A204.1 (cell line): Measurements from ENCODE around the gene DCLK2.
"Not testable (repeated sequence)": the region's sequence is repeated elsewhere in the genome, so short reads cannot be mapped to it uniquely, and the experiment has no call there.

Source experiments
- FAIRE-seq: peaks from 2 replicates; lab custom pipeline; 2012; peaks lifted over from hg19 to GRCh38; lab: Jason Lieb, UNC

Gene DCLK2

GRCh38 chr4:150155391-150155790, 77.1 kb downstream of the DCLK2 start:
- no peak for FAIRE-seq

GRCh38 chr4:150156543-150156942, 78.3 kb downstream of the DCLK2 start:
- FAIRE-seq: no peak

- FAIRE-seq: no peak
Observed at GRCh38 chr4:150158041-150158440, 79.8 kb downstream of the DCLK2 start.

- FAIRE-seq: no peak
Observed at GRCh38 chr4:150160473-150160872, 82.2 kb downstream of the DCLK2 start.

- no peak for FAIRE-seq
Observed at GRCh38 chr4:150161109-150161508, 82.9 kb downstream of the DCLK2 start.

- FAIRE-seq: not testable (repeated sequence)
Observed at GRCh38 chr4:150162020-150162419, 83.8 kb downstream of the DCLK2 start.

GRCh38 chr4:150164055-150164454, 85.8 kb downstream of the DCLK2 start:
- no peak for FAIRE-seq

- no peak for FAIRE-seq
Observed at GRCh38 chr4:150164956-150165629, 86.8 kb downstream of the DCLK2 start.

- no peak for FAIRE-seq
Observed at GRCh38 chr4:150167054-150167453, 88.8 kb downstream of the DCLK2 start.

GRCh38 chr4:150173432-150173861, 95.2 kb downstream of the DCLK2 start:
- FAIRE-seq: no peak

- no peak for FAIRE-seq
Observed at GRCh38 chr4:150173982-150174398, 95.7 kb downstream of the DCLK2 start.

GRCh38 chr4:150176547-150176946, 98.3 kb downstream of the DCLK2 start:
- no peak for FAIRE-seq

GRCh38 chr4:150178161-150178560, 99.9 kb downstream of the DCLK2 start:
- no peak for FAIRE-seq

GRCh38 chr4:150181536-150181935, 103.3 kb downstream of the DCLK2 start:
- FAIRE-seq: no peak

- no peak for FAIRE-seq
Observed at GRCh38 chr4:150182794-150183193, 104.5 kb downstream of the DCLK2 start.

GRCh38 chr4:150185033-150185432, 106.8 kb downstream of the DCLK2 start:
- not testable (repeated sequence) for FAIRE-seq

GRCh38 chr4:150192986-150193385, 114.7 kb downstream of the DCLK2 start:
- no peak for FAIRE-seq

- FAIRE-seq: not testable (repeated sequence)
Observed at GRCh38 chr4:150197256-150197655, 119.0 kb downstream of the DCLK2 start.

GRCh38 chr4:150199056-150199455, 120.8 kb downstream of the DCLK2 start:
- FAIRE-seq: no peak

- FAIRE-seq: no peak
Observed at GRCh38 chr4:150205016-150205415, 126.8 kb downstream of the DCLK2 start.

- FAIRE-seq: no peak
Observed at GRCh38 chr4:150206265-150206664, 128.0 kb downstream of the DCLK2 start.

GRCh38 chr4:150206954-150207353, 128.7 kb downstream of the DCLK2 start:
- FAIRE-seq: no peak

- FAIRE-seq: no peak
Observed at GRCh38 chr4:150207871-150208270, 129.6 kb downstream of the DCLK2 start.

GRCh38 chr4:150209140-150209829, 131.0 kb downstream of the DCLK2 start:
- FAIRE-seq: no peak
